DMS79 (cell line): ENCODE data around the gene CASQ2.

Experiments
- DNase-seq: peaks from one replicate; lab custom pipeline; 2025; lab: John Stamatoyannopoulos, UW

The CASQ2 gene

GRCh38 chr1:115665319-115666096, 103.0 kb downstream of the CASQ2 start:
- DNase-seq: peak; percentile 72

- DNase-seq: no peak
Measured at GRCh38 chr1:115661157-115661556, 107.4 kb downstream of the CASQ2 start.

DNA sequence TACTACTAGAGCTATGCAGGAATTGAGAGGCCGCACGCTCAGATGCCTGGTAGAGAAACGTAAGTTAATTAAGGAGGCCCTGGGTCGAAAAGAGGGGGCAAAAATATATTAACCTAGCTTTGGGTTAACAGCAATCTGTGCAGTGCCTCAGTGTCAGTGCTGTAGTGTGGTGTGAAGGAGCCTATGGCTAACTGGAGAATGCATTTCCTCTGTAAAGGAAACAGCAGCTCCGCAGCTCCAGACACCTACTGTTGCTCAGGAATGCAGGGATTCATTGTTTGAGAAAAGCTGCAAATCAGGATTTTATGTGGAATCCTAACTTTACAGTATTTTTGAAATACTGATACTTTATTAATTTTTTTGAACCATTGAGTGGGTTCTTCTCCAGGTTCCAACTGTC, 108.4 kb downstream of the CASQ2 start:
- no peak for DNase-seq

DNA sequence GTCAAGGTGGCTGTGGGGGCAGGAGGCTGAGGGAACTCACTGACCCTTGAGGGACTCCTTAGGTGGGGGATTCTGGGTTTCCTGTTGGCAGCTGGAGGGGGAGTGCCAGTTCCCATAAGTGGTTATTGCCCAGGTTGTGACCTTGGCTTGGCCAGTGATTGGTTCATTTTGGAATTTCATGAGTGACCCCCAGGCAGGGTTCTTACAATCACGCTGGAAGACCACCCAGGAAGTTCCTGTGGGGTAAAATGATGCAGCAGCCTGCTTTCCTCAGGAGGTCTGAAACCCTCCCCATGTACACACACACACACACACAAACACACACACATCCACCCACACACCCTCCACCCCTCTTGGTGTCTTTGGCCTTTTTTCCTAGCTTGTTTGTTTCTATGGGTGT, 109.9 kb downstream of the CASQ2 start:
- no peak for DNase-seq

GRCh38 chr1:115656461-115657077, 111.9 kb downstream of the CASQ2 start:
- DNase-seq: no peak

GRCh38 chr1:115655916-115656315, 112.6 kb downstream of the CASQ2 start:
- DNase-seq: no peak

DNA sequence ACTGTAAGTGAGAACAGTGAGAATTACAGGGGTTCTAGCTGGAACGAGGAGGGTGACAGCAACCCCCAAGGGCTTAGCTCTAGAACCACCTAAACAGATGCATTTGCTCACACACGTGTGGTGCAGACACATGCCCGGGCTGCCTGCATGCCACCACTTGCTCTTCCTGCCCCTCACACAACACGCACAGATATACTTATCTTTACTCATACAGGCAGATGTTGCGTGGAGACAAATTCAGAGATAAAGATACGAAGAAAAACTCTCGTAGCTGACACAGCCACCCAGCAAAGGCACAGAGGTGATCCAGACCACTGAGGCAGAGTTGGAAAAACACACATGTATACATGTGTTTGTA, 113.2 kb downstream of the CASQ2 start:
- DNase-seq: no peak

DNA sequence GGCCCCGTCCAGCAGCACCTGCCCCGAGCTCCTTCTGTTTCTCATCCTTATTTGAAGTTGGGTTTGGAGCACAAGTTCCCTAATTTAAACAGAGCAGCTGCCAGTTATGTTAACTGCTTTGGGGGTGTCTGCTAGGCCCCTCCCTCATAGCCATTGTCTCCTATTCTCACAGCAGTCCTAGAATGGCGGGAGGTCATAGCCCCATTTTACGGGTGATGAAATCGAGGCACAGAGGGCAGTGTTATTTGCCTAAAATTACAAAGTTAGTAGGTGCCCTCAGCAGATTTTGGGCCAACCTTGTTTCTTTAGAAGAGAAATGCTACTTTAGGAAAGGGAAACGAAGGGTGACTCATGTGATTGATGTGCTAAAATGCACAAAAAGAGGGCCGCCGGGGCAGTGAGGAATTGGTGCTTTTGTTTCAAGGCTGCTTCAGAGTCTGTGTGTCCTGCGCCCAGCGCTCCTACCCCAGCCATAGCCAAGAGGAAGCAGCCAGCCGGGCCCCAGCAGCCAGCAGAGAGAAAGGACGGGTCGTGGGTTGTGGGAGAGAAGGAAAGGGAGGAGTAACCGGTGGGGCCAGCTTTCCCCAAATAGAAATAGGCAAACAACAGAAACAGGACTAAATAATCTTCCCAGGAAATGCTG, 113.7 kb downstream of the CASQ2 start:
- no peak for DNase-seq

GRCh38 chr1:115654125-115654524, 114.4 kb downstream of the CASQ2 start:
- DNase-seq: no peak

DNA sequence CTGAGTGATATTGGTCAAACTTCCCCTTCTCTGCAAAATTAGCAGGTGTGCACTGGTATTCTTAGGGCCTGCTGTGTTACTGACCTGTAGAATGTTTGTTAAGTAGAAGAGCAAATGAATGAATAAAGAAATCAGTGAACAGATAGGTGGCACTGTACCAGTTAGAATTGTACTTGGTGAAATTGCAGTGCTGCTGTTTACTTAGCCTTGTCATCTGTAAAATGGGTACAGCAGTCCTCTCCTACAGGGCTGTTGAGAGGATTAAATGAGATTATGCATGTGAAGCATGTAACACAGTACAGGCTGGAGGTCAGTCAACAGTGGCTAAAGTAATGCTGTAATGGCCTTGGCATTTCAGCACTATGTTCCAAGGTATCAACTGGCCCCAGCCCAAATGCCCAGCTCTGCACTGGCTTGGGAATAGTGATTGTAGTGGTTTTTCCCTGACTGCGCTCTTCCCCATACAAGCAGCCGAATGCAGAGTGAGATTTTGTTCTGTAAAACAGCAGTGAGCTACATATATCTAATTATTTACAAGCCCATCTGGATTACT, 116.2 kb downstream of the CASQ2 start:
- no peak for DNase-seq

DNA sequence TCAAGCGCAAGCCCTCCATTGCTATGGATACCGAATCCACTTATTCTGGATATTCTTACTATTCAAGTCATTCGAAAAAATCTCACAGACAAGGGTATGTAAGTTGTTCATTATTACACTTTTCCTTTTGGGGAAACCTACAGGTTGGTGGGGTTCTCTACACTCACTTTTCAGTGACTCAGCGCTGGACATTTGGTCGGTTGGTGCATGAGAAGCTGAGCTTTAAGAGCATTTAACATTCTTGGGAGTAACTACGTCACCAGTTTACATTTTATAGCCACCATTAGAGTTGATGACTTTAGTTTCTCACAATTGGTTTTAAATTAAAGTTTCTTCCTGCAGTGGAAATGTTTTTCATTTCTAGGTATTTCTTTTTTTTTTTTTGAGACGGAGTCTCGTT, 117.1 kb downstream of the CASQ2 start:
- DNase-seq: no peak

DNA sequence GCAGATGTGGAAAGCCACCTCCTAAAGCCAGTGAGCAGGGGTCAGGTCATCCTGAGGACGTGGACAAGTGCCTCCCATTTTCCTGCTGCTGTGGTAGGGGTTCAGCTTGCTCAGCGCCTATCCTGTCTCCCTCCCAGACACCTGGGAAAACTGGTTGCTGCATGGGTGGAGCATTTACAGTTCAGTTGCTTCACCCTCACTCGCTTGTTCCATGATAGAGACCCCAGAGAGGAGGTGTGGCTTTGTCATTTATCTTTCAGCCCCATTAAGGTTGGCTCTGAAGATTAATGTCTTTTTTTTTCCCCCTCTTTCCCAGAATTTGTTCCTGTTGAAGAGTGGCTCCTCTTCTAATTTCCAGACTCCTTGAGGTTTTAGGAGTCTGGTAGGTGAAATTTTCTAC, 117.6 kb downstream of the CASQ2 start:
- no peak for DNase-seq
